Measurements from ENCODE around the gene CFAP206. TPM values are rescaled to one million over a fixed set of nuclear protein-coding genes. Genes with fewer than 3 reads are reported as not detected.
"Not testable (repeated sequence)": the region's sequence is repeated elsewhere in the genome, so short reads cannot be mapped to it uniquely, and the experiment has no call there.

CFAP206 gene
- polyA plus RNA-seq, 2 of the 4 experiments (the other 2 are of a cell fraction), result 0.63 to 1.4 TPM

- FAIRE-seq (no peak), DNase-seq (ENCODE audit: low read depth in 1 of 2, low spot score in 1 of 2) (no peak), ATAC-seq (no peak)
- Histone ChIP-seq H3K4me3 (no peak overlapping the region), H3K4me1 (no peaks in the 10 kb centered on the region), H3K27ac (no peak overlapping the region), H3K9me3 (no peaks in the 10 kb centered on the region), H3K4me2 (no peak overlapping the region)
- CTCF ChIA-PET, result no interaction called here
- WGBS (ENCODE audit: missing lambda C conversion rate), result 90% methylated on average over 7 of the region's 7 CpGs
- TF ChIP-seq POLR2AphosphoS2 (conservative IDR thresholded peaks at IDR 0.05; ENCODE audit: low read length) (no peak), REST (IDR thresholded peaks at IDR 0.05) (no peak), RNF2 (IDR thresholded peaks at IDR 0.05; ENCODE audit: borderline replicate concordance, low read depth) (no peak), USF2 (IDR thresholded peaks at IDR 0.05) (no peak), HEYL (CRISPR knock-in tag; IDR thresholded peaks at IDR 0.05) (no peak), RCOR1 (IDR thresholded peaks at IDR 0.05; ENCODE audit: low read depth, low read length) (no peak), CEBPB (IDR thresholded peaks at IDR 0.05) (no peak), ZSCAN20 (CRISPR knock-in tag; IDR thresholded peaks at IDR 0.05) (no peak), KDM5A (IDR thresholded peaks at IDR 0.05) (no peak), BCL3 (IDR thresholded peaks at IDR 0.05) (no peak), CHD2 (IDR thresholded peaks at IDR 0.05; ENCODE audit: low read length, partially characterized antibody) (no peak), CBX2 (IDR thresholded peaks at IDR 0.05; ENCODE audit: borderline replicate concordance, low read depth) (no peak), ZNF302 (CRISPR knock-in tag; IDR thresholded peaks at IDR 0.05) (no peak), RFX5 (IDR thresholded peaks at IDR 0.05) (no peak), HES2 (IDR thresholded peaks at IDR 0.05) (no peak), EHF (CRISPR knock-in tag; IDR thresholded peaks at IDR 0.05) (no peak), BHLHE40 (IDR thresholded peaks at IDR 0.05; ENCODE audit: low read depth, low read length) (no peak), ATOH8 (CRISPR knock-in tag; IDR thresholded peaks at IDR 0.05; ENCODE audit: low read depth) (no peak), TFCP2L1 (CRISPR knock-in tag; IDR thresholded peaks at IDR 0.05) (no peak)
- POLR2A ChIA-PET, result no interaction called here
These were observed 76.7 kb downstream of the CFAP206 start for GRCh38 chr6:87484491-87484890.

- WGBS (ENCODE audit: missing lambda C conversion rate), result 94% methylated on average over 4 of the region's 4 CpGs
- Histone ChIP-seq H3K9me3 (no peaks in the 10 kb centered on the region), H3K27ac (no peak overlapping the region), H3K4me3 (no peak overlapping the region), H3K4me2 (no peak overlapping the region), H3K4me1 (no peaks in the 10 kb centered on the region)
- TF ChIP-seq ATOH8 (CRISPR knock-in tag; IDR thresholded peaks at IDR 0.05; ENCODE audit: low read depth) (no peak), E2F6 (IDR thresholded peaks at IDR 0.05; ENCODE audit: borderline replicate concordance, low read depth) (no peak), ZSCAN20 (CRISPR knock-in tag; IDR thresholded peaks at IDR 0.05) (no peak), BHLHE40 (IDR thresholded peaks at IDR 0.05; ENCODE audit: low read depth, low read length) (no peak), CHD4 (IDR thresholded peaks at IDR 0.05; ENCODE audit: borderline replicate concordance) (no peak), EP300 (IDR thresholded peaks at IDR 0.05) (no peak), RARB (CRISPR knock-in tag; IDR thresholded peaks at IDR 0.05) (no peak), MAX (IDR thresholded peaks at IDR 0.05) (no peak)
- FAIRE-seq, result no peak
- POLR2A ChIA-PET, result no interaction called here
- ATAC-seq, result no peak
- no peak for DNase-seq (ENCODE audit: low read depth in 1 of 2, low spot score in 1 of 2)
- CTCF ChIA-PET, result no interaction called here
These were observed 79.8 kb downstream of the CFAP206 start for GRCh38 chr6:87487555-87487954.

- H3K27ac ChIP-seq; H3K4me3 ChIP-seq; ATAC-seq; H3K4me1 ChIP-seq; POLR2A ChIA-PET; H3K4me2 ChIP-seq; DNase-seq (ENCODE audit: low read depth in 1 of 2, low spot score in 1 of 2); H3K9me3 ChIP-seq; FAIRE-seq: not testable (repeated sequence)
- CTCF ChIA-PET, result interaction anchor here (0.7 kb wide), 1 partner anchor 329 kb away, joined by 3 read pairs; no protein-coding TSS in a partner anchor
- 85% methylated on average over 4 of the region's 8 CpGs for WGBS (ENCODE audit: missing lambda C conversion rate)
These were observed 81.6 kb downstream of the CFAP206 start for GRCh38 chr6:87489326-87489725.

Measured in A549 (cell line).